IgD-negative memory B cell (primary cell): Measurements from ENCODE around the gene ACTL6B. TPM values are rescaled to one million over a fixed set of nuclear protein-coding genes. Genes with fewer than 3 reads are reported as not detected.
A peak's percentile ranks its signal among the peaks of the same experiment; 100 is the strongest.

Source experiments
- H3K27ac Mint-ChIP-seq, 3 donors: one replicate each; pipeline ENCODE4 v1.8.0; 2020 to 2022; ENCODE audit warnings: mild to moderate bottlenecking in 3 of 3, mixed read lengths in 3 of 3, moderate library complexity in 1 of 3
- H3K27me3 Mint-ChIP-seq: one replicate; pipeline ENCODE4 v1.8.0; 2021; ENCODE audit warnings: mixed read lengths
- H3K36me3 Mint-ChIP-seq: one replicate; pipeline ENCODE4 v1.8.0; 2020; ENCODE audit warnings: mild to moderate bottlenecking, mixed read lengths
- H3K4me1 Mint-ChIP-seq, 3 donors: one replicate each; pipeline ENCODE4 v1.8.0; 2020 to 2022; ENCODE audit warnings: mixed read lengths in 3 of 3, mild to moderate bottlenecking in 1 of 3
- H3K4me3 Mint-ChIP-seq, 4 donors: one replicate each; pipeline ENCODE4 v1.8.0; 2020 to 2022; ENCODE audit warnings: mild to moderate bottlenecking in 4 of 4, mixed read lengths in 4 of 4, moderate library complexity in 3 of 4
- H3K9me3 Mint-ChIP-seq, 3 donors: one replicate each; pipeline ENCODE4 v1.8.0; 2020 to 2021; ENCODE audit warnings: mixed read lengths in 3 of 3, mild to moderate bottlenecking in 1 of 3
- polyA plus RNA-seq: library from polyadenylated mRNA; unstranded; fragments of 300-500 nt; fragmentation: Illumina TruSeq; gene quantifications from one replicate; pipeline ENCODE4 v1.2.3, GENCODE V29; 2021

ACTL6B gene
- polyA plus RNA-seq, 1 donor from 2014 or later: not detected

DNA sequence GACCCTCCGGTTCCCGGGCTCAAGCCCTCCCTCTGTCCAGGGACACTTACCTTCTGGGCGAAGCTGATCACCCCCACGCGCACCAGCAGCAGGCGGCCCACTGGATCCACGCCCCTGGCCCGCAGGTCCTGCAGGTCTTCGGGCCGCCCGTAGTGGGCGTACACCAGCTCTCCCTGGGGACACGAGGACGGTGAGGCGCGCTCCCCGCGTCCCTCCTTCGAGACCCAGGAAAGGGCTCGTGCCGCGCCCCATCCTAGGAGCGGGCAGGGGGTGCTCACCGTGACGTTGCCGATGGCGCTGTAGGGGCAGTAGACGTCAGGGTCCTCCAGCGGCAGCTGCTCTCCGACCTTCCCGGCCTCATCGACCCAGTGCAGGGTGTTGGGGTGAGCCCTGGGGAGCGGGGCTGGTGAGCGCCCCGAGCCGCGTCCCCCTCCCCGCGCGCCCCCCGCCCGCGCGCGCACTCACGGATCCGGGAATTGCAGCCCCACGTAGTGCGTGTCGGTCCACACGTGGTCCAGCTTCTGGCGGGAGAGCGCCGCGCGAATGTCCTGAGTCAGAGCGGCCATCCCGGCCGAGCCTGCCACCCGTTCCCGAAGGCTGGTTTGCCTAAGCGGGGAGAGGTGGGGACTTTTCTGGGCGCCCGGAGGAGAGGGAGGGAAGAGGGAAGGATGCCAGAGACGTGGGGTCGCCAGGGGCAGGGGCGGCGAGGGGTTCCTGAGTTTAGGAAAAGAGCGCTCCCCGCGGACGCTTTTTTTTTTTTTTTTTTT, 23.1 kb downstream of the ACTL6B start:
- peaks cover 0 to 9% (median 8%) of the 10 kb centered on the region in 3 donors for H3K4me1 Mint-ChIP-seq
- H3K36me3 Mint-ChIP-seq: no peaks in the 10 kb centered on the region

DNA sequence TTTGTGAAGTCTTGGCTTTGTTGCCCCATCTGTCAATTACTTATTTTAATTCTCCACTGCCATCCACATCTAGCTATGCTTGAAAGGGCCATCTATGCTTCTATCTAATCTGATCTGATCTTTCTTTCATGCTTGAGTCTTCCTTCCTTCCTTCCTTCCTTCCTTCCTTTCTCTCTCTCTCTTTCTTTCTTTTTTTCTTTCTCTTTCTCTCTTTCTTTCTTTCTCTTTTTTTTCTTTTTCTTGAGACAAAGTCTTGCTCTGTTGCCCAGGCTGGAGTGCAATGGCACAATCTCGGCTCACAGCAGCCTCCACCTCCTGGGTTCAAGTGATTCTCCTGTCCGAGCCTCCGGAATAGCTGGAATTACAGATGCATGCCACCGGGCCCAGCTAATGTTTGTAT, 26.2 kb downstream of the ACTL6B start:
- Mint-ChIP-seq H3K27me3 (peaks cover 1% of the 10 kb centered on the region), H3K4me1 (peaks cover 3 to 10% (median 9%) of the 10 kb centered on the region in 3 donors), H3K4me3 (peak overlapping the region in 2 of 4 donors; percentile 20 to 74), H3K36me3 (no peaks in the 10 kb centered on the region), H3K27ac (no peak overlapping the region), H3K9me3 (no peaks in the 10 kb centered on the region)

More for the DNA sequence above, 23.1 kb downstream of the ACTL6B start:
- Mint-ChIP-seq H3K9me3 (no peaks in the 10 kb centered on the region), H3K27me3 (peaks cover 1% of the 10 kb centered on the region), H3K4me3 (peak overlapping the region; percentile 89 to 92 (median 91)), H3K27ac (peak overlapping the region; percentile 60 to 86 (median 69))

DNA sequence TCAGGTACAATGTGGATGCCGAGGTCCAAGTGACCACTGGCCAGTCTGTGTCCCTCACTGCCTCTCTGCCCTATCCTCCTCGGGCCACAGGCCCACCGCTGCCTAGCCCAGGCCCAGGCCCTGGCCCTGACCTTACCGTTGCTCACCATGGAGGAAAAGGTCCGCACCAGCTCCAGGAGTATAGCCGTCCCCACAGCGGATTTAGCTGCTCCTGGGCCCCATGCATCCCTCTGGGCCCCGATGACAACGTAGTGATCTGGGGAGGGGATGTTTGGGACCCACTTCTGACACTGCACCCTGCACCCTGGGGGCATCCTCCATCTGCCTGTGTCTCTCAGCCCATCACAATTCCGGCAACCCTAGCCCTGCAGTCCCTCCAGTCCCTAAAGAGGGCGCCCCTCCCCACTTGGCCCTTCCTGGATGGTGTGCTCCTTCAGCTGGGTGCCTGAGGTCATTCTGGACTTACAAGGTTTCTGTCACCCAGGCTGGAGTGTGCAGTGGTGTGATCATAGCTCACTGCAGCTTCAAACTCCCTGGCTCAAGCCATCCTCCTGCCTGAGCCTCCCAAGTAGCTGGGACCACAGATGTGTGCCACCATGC, 27.0 kb downstream of the ACTL6B start:
- Mint-ChIP-seq H3K4me1 (peaks cover 3 to 10% (median 9%) of the 10 kb centered on the region in 3 donors), H3K9me3 (no peaks in the 10 kb centered on the region)

DNA sequence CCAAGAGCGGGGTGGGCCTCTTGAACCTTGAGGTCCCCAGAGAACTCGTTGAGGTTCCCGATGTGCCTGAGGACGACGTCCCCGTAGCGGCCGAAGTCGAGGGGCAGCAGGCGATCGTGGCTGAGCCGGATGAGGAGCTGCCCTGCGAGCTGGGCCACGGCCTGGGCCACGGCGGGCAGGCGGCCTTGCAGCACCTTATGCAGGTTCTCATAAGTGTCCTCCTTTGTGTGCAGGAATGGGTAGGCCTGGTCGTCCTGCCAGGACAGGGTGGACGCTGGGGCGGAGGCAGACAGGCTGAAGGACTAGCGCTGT, 29.1 kb downstream of the ACTL6B start:
- peaks cover 1% of the 10 kb centered on the region for H3K36me3 Mint-ChIP-seq
- no peak overlapping the region for H3K4me3 Mint-ChIP-seq
- H3K4me1 Mint-ChIP-seq: peaks cover 3 to 6% (median 4%) of the 10 kb centered on the region in 3 donors
- H3K9me3 Mint-ChIP-seq: no peaks in the 10 kb centered on the region
- no peaks in the 10 kb centered on the region for H3K27me3 Mint-ChIP-seq
- no peak overlapping the region for H3K27ac Mint-ChIP-seq

More for the DNA sequence above, 27.0 kb downstream of the ACTL6B start:
- peak overlapping the region in 1 of 4 donors; percentile 43 for H3K4me3 Mint-ChIP-seq
- peak overlapping the region in 1 of 3 donors; percentile 60 for H3K27ac Mint-ChIP-seq
- H3K27me3 Mint-ChIP-seq: peaks cover 1% of the 10 kb centered on the region
- H3K36me3 Mint-ChIP-seq: no peaks in the 10 kb centered on the region

DNA sequence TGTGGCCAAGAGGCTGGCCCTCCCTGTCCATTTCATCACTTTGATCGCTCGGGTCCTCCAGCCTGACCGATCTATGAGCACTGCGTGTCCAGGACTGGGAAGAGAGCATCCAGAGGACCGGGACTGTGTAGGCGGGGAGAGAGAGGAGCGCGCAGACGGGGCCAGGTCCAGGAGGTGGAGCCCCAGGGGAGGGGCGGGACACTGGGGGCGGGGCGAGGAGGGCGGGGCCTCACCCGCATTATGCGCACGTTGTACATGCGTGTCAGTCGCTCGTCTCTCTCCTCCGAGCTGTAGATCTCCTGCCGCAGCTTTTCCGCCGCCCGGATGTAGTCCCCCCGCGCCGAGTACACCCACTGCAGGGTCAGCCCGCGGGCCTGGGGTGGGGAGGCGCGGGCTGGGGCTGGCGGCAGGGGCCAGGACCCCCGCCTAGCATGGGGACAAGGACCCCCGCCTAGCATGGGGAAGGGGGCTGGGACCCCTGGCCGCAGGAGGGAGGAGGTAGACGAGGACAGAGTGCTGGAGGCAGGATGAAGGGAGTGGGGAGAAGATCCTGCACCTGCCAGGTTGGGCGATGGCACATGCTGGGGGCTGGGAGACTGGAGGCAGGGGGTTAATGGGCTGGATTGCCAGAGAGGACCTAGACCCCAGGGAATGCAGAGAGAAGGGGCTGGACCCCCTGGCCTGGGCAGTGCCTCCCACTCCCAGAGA, 29.6 kb downstream of the ACTL6B start:
- Mint-ChIP-seq H3K4me1 (peaks cover 3 to 6% (median 4%) of the 10 kb centered on the region in 3 donors), H3K27ac (no peak overlapping the region), H3K27me3 (no peaks in the 10 kb centered on the region), H3K9me3 (no peaks in the 10 kb centered on the region), H3K4me3 (peak overlapping the region; percentile 58 to 79 (median 68)), H3K36me3 (peaks cover 2% of the 10 kb centered on the region)

DNA sequence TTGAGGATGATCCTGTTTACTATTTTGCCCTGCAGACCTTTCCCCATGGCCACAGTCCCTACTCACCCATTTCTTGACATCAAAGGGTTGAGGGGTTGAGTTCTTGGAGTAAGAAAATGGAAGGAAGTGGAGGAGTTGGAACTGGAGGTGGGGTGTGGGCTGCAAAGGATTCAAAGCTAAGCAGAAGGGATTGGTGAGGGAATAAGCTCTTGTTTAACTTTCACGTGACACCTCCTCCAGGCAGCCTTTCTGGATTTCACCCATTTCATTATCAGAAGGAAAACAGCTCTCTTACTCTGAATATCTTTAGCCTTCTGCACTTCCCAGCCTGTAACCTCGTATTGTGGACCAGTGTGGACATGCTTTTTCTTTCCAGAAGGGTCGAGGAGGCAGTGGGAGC, 30.2 kb downstream of the ACTL6B start:
- Mint-ChIP-seq H3K4me3 (peak overlapping the region in 3 of 4 donors; percentile 67 to 90 (median 69)), H3K9me3 (no peaks in the 10 kb centered on the region), H3K36me3 (peaks cover 7% of the 10 kb centered on the region), H3K4me1 (peaks cover 3 to 6% (median 4%) of the 10 kb centered on the region in 3 donors), H3K27me3 (no peaks in the 10 kb centered on the region), H3K27ac (no peak overlapping the region)

DNA sequence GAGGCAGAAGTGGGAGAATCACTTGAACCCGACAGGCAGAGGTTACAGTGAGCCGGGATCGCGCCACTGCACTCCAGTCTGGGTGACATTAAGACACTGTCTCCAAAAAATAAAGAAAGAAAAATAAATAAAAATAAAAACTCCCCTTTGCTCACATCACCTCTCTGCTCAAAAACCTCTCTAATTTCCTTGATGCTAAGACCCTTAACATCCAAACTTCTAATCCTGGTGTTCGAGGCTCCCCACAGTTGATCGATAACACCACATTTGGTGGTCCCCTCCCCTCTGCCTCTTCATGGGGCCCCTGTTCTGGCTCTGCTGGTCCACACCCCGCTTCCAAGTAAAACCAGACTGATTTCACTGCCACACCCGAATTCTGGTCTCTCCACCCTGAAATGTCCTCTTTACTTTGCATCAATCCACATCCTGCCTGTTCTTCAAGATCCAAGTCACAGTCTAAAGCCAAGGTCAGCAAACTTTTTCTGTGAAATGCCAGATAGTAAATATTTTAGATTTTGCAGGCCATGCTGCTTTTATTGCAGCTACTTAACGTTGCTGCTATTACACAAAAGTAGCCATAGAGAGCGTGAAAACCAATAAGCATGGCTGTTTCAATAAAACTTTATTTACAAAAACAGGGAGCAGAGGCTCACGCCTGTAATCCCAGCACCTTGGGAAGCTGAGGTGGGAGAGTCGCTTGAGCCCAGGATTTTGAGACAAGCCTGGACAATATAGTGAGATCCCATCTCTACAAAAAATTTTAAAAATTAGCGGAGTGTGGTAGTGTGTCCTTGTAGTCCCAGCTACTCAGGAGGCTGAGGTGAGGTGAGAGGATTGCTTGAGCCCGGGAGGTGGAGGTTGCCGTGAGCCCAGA, 32.1 kb downstream of the ACTL6B start:
- H3K4me3 Mint-ChIP-seq: peak overlapping the region in 2 of 4 donors; percentile 18 to 29
- no peaks in the 10 kb centered on the region for H3K9me3 Mint-ChIP-seq
- H3K27me3 Mint-ChIP-seq: no peaks in the 10 kb centered on the region
- peaks cover 7% of the 10 kb centered on the region for H3K36me3 Mint-ChIP-seq
- H3K4me1 Mint-ChIP-seq: peaks cover 0 to 3% (median 2%) of the 10 kb centered on the region in 3 donors
- no peak overlapping the region for H3K27ac Mint-ChIP-seq

DNA sequence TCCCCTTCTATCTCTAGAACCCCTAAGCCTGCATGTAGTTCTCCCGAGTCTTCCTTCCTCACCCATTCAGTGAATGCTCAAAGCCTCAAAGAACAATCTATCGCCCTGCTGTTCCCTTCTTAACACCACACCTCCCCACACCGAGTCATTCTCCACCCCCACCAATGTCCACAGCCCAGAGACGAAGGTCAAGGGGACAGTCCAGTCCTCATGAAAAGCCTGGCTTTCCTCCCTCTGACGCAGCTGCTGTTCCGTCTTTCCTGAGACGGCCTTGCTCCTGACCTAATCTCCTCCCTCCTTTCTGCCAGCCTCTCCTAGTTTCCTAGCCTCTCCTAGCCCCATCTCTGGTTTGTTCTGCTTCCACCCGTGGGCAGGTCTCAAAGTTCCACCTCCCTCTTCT, 34.7 kb downstream of the ACTL6B start:
- Mint-ChIP-seq H3K9me3 (no peaks in the 10 kb centered on the region), H3K27ac (peak overlapping the region in 1 of 3 donors; percentile 47), H3K4me1 (peaks cover 0 to 3% (median 2%) of the 10 kb centered on the region in 3 donors), H3K27me3 (no peaks in the 10 kb centered on the region), H3K4me3 (no peak overlapping the region), H3K36me3 (peaks cover 9% of the 10 kb centered on the region)

DNA sequence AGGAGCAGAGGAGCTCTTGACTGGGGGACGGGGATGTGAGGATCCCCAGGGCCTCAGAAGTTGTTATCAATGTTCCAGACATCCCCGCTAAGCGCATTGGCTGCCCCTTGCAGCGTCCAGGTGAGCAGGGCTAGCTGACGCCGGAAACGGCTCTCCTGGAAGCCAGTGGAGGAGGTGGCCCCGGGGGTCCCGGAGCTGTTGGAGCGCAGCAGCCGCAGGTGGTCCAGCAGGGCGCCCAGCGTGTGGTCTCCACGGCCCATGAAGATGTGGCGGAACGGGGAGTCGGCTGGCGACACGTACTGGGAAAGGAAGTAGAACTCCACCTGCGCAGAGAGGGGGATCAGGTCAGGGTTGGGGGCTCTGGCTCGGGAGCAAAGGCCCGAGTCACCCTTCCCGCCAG, 35.4 kb downstream of the ACTL6B start:
- H3K27me3 Mint-ChIP-seq: no peaks in the 10 kb centered on the region
- no peaks in the 10 kb centered on the region for H3K9me3 Mint-ChIP-seq
- peaks cover 11% of the 10 kb centered on the region for H3K36me3 Mint-ChIP-seq
- no peak overlapping the region for H3K4me3 Mint-ChIP-seq
- H3K27ac Mint-ChIP-seq: no peak overlapping the region
- peaks cover 0 to under 1% (median 0%) of the 10 kb centered on the region in 3 donors for H3K4me1 Mint-ChIP-seq

DNA sequence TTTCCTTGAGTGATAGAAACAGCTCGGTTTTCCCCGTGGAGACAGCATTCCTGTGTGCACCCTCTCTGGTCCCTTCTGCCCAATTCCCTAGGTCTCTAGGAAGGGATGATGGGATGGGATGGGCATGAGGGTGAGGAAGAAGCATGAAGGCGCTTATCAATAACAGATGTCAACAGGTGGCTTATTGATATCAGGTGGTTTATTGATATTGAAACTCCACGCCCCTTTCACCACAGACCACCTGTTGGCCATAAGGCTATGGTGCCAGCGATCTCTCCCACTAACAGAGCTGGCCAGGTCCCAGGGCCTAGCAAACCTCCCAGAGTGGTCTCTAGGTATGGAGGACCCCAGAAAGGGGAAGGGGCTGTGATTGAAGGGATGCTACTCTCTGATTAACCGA, 36.0 kb downstream of the ACTL6B start:
- H3K27ac Mint-ChIP-seq: no peak overlapping the region
- no peak overlapping the region for H3K4me3 Mint-ChIP-seq
- no peaks in the 10 kb centered on the region for H3K9me3 Mint-ChIP-seq
- H3K4me1 Mint-ChIP-seq: no peaks in the 10 kb centered on the region
- no peaks in the 10 kb centered on the region for H3K27me3 Mint-ChIP-seq
- H3K36me3 Mint-ChIP-seq: peaks cover 11% of the 10 kb centered on the region

DNA sequence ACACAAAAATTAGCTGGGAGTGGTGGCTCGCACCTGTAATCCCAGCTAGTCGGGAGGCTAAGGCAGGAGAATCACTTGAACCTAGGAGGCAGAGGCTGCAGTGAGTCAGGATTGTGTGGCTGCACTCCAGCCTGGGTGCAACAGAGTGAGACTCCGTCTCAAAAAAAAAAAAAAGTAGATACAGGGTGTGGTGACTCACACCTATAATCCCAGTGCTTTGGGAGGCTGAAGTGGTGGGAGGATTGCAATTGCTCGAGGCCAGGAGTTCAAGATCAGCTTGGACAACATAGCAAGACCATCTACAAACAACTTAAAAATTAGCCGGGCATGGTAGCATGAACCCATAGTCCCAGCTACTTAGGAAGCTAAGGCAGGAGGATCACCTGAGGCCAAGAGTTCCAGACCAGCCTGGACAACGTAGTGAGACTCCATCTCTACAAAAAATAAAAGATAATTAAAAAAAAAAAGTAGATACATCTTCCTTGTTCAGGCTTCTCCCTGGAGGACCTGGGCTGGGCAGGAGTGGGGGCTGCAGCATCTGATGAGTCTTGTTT, 41.9 kb downstream of the ACTL6B start:
- Mint-ChIP-seq H3K27me3 (no peaks in the 10 kb centered on the region), H3K36me3 (peaks cover 5% of the 10 kb centered on the region), H3K27ac (no peak overlapping the region), H3K9me3 (no peaks in the 10 kb centered on the region), H3K4me1 (peaks cover 4 to 13% (median 10%) of the 10 kb centered on the region in 3 donors), H3K4me3 (peak overlapping the region in 2 of 4 donors; percentile 51 to 73)

DNA sequence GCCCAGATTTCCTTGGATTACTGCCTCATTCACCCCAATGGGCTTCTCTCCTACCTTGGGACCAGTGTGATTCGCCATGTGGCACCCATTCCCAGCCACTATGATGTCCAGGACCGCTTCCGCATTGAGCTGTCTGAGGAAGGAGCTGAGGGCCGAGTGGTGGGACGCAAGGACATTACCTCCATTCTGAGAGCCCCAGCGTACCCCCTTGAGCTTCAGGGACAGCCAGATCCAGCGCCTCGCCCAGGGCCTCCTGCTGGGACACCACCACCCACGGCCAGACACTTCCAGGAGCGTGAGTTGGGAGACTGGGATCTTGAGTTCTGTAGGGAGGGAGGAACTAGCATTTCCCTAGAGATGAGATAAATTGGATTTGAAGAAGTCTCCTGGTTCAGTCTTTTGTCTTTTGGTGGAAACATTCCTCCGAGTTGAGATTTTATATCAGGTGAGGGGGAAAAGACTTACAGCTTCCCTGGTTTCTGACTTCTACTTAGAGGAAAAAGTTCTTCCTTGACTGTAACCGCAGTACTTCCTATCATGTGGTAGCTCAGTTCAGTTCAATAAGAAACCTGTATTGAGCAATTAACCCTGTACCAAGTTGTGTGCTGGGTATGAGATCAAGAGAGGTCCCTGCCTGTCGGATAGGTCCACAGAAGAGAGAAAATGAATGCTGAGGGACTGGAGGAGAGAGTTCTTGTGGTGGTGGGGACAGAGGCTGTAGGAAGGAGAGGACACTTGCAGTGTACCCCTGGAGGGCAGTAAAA, 42.7 kb downstream of the ACTL6B start:
- no peaks in the 10 kb centered on the region for H3K9me3 Mint-ChIP-seq
- peaks cover 4 to 13% (median 10%) of the 10 kb centered on the region in 3 donors for H3K4me1 Mint-ChIP-seq
- H3K27ac Mint-ChIP-seq: no peak overlapping the region
- peak overlapping the region; percentile 73 to 90 (median 82) for H3K4me3 Mint-ChIP-seq
- H3K36me3 Mint-ChIP-seq: peaks cover 5% of the 10 kb centered on the region
- H3K27me3 Mint-ChIP-seq: no peaks in the 10 kb centered on the region

DNA sequence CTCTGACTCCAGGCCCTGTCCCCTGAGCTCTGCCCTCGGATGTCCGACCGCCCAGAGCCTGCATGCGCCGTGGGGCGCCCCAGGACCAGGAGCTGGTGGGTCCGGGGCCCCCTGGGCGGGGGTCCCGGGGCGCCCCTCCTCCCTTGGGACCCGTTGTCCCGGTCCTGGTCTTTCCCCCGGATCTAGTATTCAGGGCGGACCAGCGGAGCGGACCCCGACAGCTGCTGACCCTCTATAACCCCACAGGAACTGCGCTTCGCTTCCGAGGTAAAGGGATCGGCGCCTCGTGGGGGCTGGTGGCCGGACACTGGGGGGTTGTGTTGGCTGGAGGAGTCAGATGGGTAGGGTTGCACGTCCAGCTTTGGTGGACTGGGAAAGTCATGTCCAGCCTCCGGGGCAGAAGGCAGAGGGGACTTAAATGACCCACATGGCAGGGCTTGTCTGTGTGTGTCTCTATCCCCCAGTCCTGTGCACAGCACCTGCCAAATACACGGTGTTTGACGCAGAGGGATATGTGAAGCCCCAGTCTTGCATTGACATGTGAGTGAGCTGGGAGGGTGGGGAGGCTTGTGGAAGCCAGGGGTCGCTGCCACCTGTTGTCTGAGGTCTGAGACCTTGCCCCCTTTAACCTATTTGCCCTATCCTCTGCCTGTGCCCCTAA, 43.4 kb downstream of the ACTL6B start:
- Mint-ChIP-seq H3K27ac (peak overlapping the region in 1 of 3 donors; percentile 93), H3K4me3 (peak overlapping the region; percentile 88 to 98 (median 92)), H3K4me1 (peaks cover 4 to 13% (median 10%) of the 10 kb centered on the region in 3 donors), H3K27me3 (no peaks in the 10 kb centered on the region), H3K9me3 (no peaks in the 10 kb centered on the region), H3K36me3 (peaks cover 5% of the 10 kb centered on the region)
